GM12878 (cell line): ENCODE results near the gene TBC1D10A. TPM values are rescaled to one million over a fixed set of nuclear protein-coding genes. Genes with fewer than 3 reads are reported as not detected.

Experiments
- ATAC-seq: fragments of 200-7000 bp; cut with Tn5 transposase; 3 replicates; pipeline ENCODE4 v1.9.1; 2020; ENCODE audit warnings: mild to moderate bottlenecking, moderate library complexity
- BruUV-seq: library from RNA; stranded (reverse); fragments of 400-500 nt; replicated peaks from 2 replicates; lab custom pipeline; 2021; lab: Mats Ljungman, UMichigan
- CTCF ChIA-PET: fragments of 300-600 bp; sonication (Branson Sonifier 250); formaldehyde crosslinking; extraction: SDS; loops from one replicate; lab custom pipeline; 2021; ENCODE audit warnings: inconsistent platforms; lab: Yijun Ruan, JAX
- POLR2A ChIA-PET: fragments of 350-600 bp; formaldehyde crosslinking; extraction: SDS; loops from one replicate; lab custom pipeline; 2021; ENCODE audit warnings: inconsistent platforms; lab: Charles Lee
- RAD21 ChIA-PET: fragments of 300-600 bp; sonication (Branson Sonifier 250); formaldehyde crosslinking; loops from one replicate; lab custom pipeline; 2023; ENCODE audit warnings: antibody characterized with exemption; ENCODE audit not compliant: unreplicated experiment; lab: Charles Lee
- SMC1A ChIA-PET: fragments of 300-600 bp; sonication (Branson Sonifier 250); formaldehyde crosslinking; loops from one replicate; lab custom pipeline; 2023; ENCODE audit not compliant: unreplicated experiment, uncharacterized antibody; lab: Charles Lee
- DNase-seq: peaks from one replicate; pipeline ENCODE4 v3.0.0-alpha.2; 2011; ENCODE audit warnings: low read depth, low spot score
- FAIRE-seq: peaks from 3 replicates; lab custom pipeline; 2011; peaks lifted over from hg19 to GRCh38; lab: Jason Lieb, UNC
- H2AFZ ChIP-seq: 2 replicates; pipeline ENCODE4 v1.6.0; 2011; ENCODE audit warnings: low read depth, low read length, control low read depth; ENCODE audit not compliant: control insufficient read depth
- H3K27ac ChIP-seq: 2 replicates; pipeline ENCODE4 v1.5.1; 2011; ENCODE audit warnings: control low read depth; ENCODE audit not compliant: control insufficient read depth, insufficient read depth
- H3K27me3 ChIP-seq, 2 experiments: replicated peaks in 1 of 2; 2 replicates each; pipeline versions ENCODE4 v1.6.0 to v1.6.1; 2011; ENCODE audit warnings: low read length in 1 of 2; ENCODE audit not compliant: control insufficient read depth in 2 of 2, insufficient read depth in 2 of 2
- H3K36me3 ChIP-seq, 2 experiments: 2 replicates each; pipeline ENCODE4 v1.5.1; 2011; ENCODE audit warnings: low read length in 1 of 2; ENCODE audit not compliant: control insufficient read depth in 2 of 2, insufficient read depth in 2 of 2
- H3K4me1 ChIP-seq: 2 replicates; pipeline ENCODE4 v1.6.1; 2011; ENCODE audit warnings: mild to moderate bottlenecking, low read length, moderate library complexity, mixed read lengths; ENCODE audit not compliant: control insufficient read depth, insufficient read depth
- H3K4me2 ChIP-seq: 2 replicates; pipeline ENCODE4 v1.6.0; 2011; ENCODE audit warnings: control low read depth; ENCODE audit not compliant: control insufficient read depth, insufficient read depth
- H3K4me3 ChIP-seq: fragments of 200-600 bp; sonication (generic); 2 replicates; pipeline ENCODE4 v1.5.1; 2016
- H3K79me2 ChIP-seq: 2 replicates; pipeline ENCODE4 v1.6.0; 2011; ENCODE audit warnings: low read length; ENCODE audit not compliant: control insufficient read depth, insufficient read depth
- H3K9ac ChIP-seq: 2 replicates; pipeline ENCODE4 v1.8.0; 2011; ENCODE audit warnings: low read length, control low read depth, mixed read lengths; ENCODE audit not compliant: control insufficient read depth, insufficient read depth
- H3K9me3 ChIP-seq: replicated peaks from 3 replicates; pipeline ENCODE4 v1.5.1; 2011; ENCODE audit warnings: mild to moderate bottlenecking, low read length; ENCODE audit not compliant: control insufficient read depth, insufficient read depth
- H4K20me1 ChIP-seq: 2 replicates; pipeline ENCODE4 v1.6.0; 2011; ENCODE audit not compliant: control insufficient read depth, insufficient read depth
- BHLHE40 ChIP-seq, 2 experiments: fragments of 450-650 bp in 1 of 2; IDR thresholded peaks; 2 replicates each; pipeline ENCODE4 v1.6.1; 2011 to 2017; ENCODE audit warnings: low read depth in 2 of 2, borderline replicate concordance in 1 of 2, improper control_type of control experiment in 1 of 2, low read length in 1 of 2, mild to moderate bottlenecking in 1 of 2
- CBFB ChIP-seq: IDR thresholded peaks from 2 replicates; pipeline ENCODE4 v1.6.1; 2016; ENCODE audit warnings: antibody characterized with exemption, low read depth
- CEBPB ChIP-seq, 2 experiments: fragments of 150-350 bp in 1 of 2; IDR thresholded peaks; 2 replicates each; pipeline ENCODE4 v1.6.1; 2012 to 2014; ENCODE audit warnings: low read depth in 2 of 2, low read length in 2 of 2, borderline replicate concordance in 1 of 2, inconsistent platforms in 1 of 2
- HSF1 ChIP-seq: fragments of 150-350 bp; IDR thresholded peaks from 2 replicates; pipeline ENCODE4 v1.6.1; 2014; ENCODE audit warnings: mild to moderate bottlenecking, low read depth, low read length
- NFIC ChIP-seq: IDR thresholded peaks from 2 replicates; pipeline ENCODE4 v1.6.1; 2012; ENCODE audit warnings: low read depth, mild to moderate bottlenecking, inconsistent platforms, low read length, moderate library complexity
- PKNOX1 ChIP-seq: fragments of 450-650 bp; IDR thresholded peaks from 2 replicates; pipeline ENCODE4 v1.6.1; 2016; ENCODE audit warnings: mild to moderate bottlenecking
- SREBF2 ChIP-seq: IDR thresholded peaks from 2 replicates; pipeline ENCODE4 v1.6.1; 2012; ENCODE audit warnings: mild to moderate bottlenecking, low read length
- TAF1 ChIP-seq: IDR thresholded peaks from 2 replicates; pipeline ENCODE4 v1.6.1; 2011; ENCODE audit warnings: mild to moderate bottlenecking, low read depth, low read length, borderline replicate concordance
- TBL1XR1 ChIP-seq: IDR thresholded peaks from 2 replicates; pipeline ENCODE4 v1.6.1; 2012; ENCODE audit warnings: low read depth, low read length, improper control_type of control experiment
- ZNF384 ChIP-seq: IDR thresholded peaks from 2 replicates; pipeline ENCODE4 v1.6.1; 2012; ENCODE audit warnings: low read depth, mild to moderate bottlenecking, low read length, improper control_type of control experiment, borderline replicate concordance
- WGBS: methylation state at CpG from one replicate; pipeline ENCODE4 v1.1.6; 2016; ENCODE audit warnings: low lambda C conversion rate; ENCODE audit not compliant: insufficient replicate concordance, insufficient coverage; ENCODE audit errors: missing lambda C conversion rate; 5-methylcytosine and 5-hydroxymethylcytosine counted together
- in situ Hi-C: fragments of 300-500 bp; cut with MboI; formaldehyde crosslinking; loops from 9 replicates; pipeline ENCODE4 v1.14.3; 2018; ENCODE audit warnings: mixed read lengths
- intact Hi-C: fragments of 100-400 bp; cut with micrococcal nuclease; formaldehyde crosslinking; loops from one replicate; pipeline ENCODE4 v1.14.2; 2022; ENCODE audit not compliant: unreplicated experiment
- polyA plus RNA-seq, 11 experiments: library from polyadenylated mRNA; depleted of rRNA in 4 of 11; unstranded in 6 of 11; stranded (reverse) in 5 of 11; fragments of >200 nt; fragmentation: Nextera tagmentation in 4 of 11; fragmentation: Illumina TruSeq in 1 of 11; extraction: Ambion mirVana in 4 of 11; extraction: Trizol in 1 of 11; gene quantifications; 1 replicate in 1 of 11; 2 replicates in 10 of 11; pipeline versions ENCODE4 v1.2.1 to v1.2.3, GENCODE V29; 2011 to 2016; ENCODE audit warnings: inconsistent platforms in 2 of 11, missing spikeins in 2 of 11, low read depth in 1 of 11
- total RNA-seq, 4 experiments: library from RNA; depleted of rRNA in 3 of 4; stranded (reverse); fragments of >200 nt in 3 of 4; fragmentation: Illumina TruSeq in 1 of 4; extraction: Trizol in 1 of 4; gene quantifications; 2 replicates each; pipeline versions ENCODE4 v1.2.1 to v1.2.3, GENCODE V29; 2013 to 2021

The TBC1D10A gene
- total and polyA plus RNA-seq, 10 of the 15 experiments (the other 5 are each of a cell fraction or from before 2014, with no cell fraction given) = 0.27 to 25.7 (median 15.3) TPM

- TF ChIP-seq PKNOX1 = no peak
- TF ChIP-seq, all 136 proteins: peak for 0
Observed at GRCh38 chr22:30273711-30274436, 52.9 kb downstream of the TBC1D10A start (continued).

GRCh38 chr22:30272781-30273601, 53.8 kb downstream of the TBC1D10A start:
- intact Hi-C loops (no loop called here), in situ Hi-C loops (no loop called here)
- WGBS = 79% methylated on average over 16 of the region's 16 CpGs
- no peak for TF ChIP-seq CBFB
- no peak for TF ChIP-seq NFIC
- TF ChIP-seq SREBF2 = no peak
- TF ChIP-seq BHLHE40 (IDR thresholded peaks at IDR 0.05; ENCODE audit: borderline replicate concordance in 1 of 2, low read depth in 2 of 2, low read length in 1 of 2) = no peak
- no peak for TF ChIP-seq ZNF384
- TF ChIP-seq HSF1 = no peak
- no peak for TF ChIP-seq CEBPB (IDR thresholded peaks at IDR 0.05; ENCODE audit: borderline replicate concordance in 1 of 2, low read depth in 2 of 2, low read length in 2 of 2)
- TF ChIP-seq TAF1 = no peak
- TF ChIP-seq TBL1XR1 = no peak
- H3K36me3 ChIP-seq = no peaks in the 10 kb centered on the region
- H3K27ac ChIP-seq = no peak overlapping the region
- H3K9me3 ChIP-seq = no peaks in the 10 kb centered on the region
- DNase-seq (no peak), FAIRE-seq (no peak), ATAC-seq (no peak)
- SMC1A ChIA-PET = no interaction called here
- CTCF ChIA-PET = no interaction called here
- H3K27me3 ChIP-seq = no peaks in the 10 kb centered on the region
- RAD21 ChIA-PET = no interaction called here
- no peak overlapping the region for H2AFZ ChIP-seq
- no peak overlapping the region for H3K4me2 ChIP-seq
- H3K4me3 ChIP-seq = no peak overlapping the region
- H3K4me1 ChIP-seq = peaks cover 2% of the 10 kb centered on the region
- no peak overlapping the region for H3K9ac ChIP-seq
- POLR2A ChIA-PET = no interaction called here
- no peaks in the 10 kb centered on the region for H4K20me1 ChIP-seq
- no TSS peak for BruUV-seq
- H3K79me2 ChIP-seq = no peaks in the 10 kb centered on the region; the same call in 1 of the 2 replicates
